DMS153 treated with DMSO at 0.1 percent for 48 hours (cell line): ENCODE data around the gene NCOA4.
"Not testable (repeated sequence)": the region's sequence is repeated elsewhere in the genome, so short reads cannot be mapped to it uniquely, and the experiment has no call there.

Experiments
- DNase-seq: peaks from one replicate; lab custom pipeline; 2025; ENCODE audit not compliant: unreplicated experiment; lab: John Stamatoyannopoulos, UW

The NCOA4 gene

GRCh38 chr10:46020344-46020657, 10.1 kb downstream of the NCOA4 start:
- no peak for DNase-seq

DNA sequence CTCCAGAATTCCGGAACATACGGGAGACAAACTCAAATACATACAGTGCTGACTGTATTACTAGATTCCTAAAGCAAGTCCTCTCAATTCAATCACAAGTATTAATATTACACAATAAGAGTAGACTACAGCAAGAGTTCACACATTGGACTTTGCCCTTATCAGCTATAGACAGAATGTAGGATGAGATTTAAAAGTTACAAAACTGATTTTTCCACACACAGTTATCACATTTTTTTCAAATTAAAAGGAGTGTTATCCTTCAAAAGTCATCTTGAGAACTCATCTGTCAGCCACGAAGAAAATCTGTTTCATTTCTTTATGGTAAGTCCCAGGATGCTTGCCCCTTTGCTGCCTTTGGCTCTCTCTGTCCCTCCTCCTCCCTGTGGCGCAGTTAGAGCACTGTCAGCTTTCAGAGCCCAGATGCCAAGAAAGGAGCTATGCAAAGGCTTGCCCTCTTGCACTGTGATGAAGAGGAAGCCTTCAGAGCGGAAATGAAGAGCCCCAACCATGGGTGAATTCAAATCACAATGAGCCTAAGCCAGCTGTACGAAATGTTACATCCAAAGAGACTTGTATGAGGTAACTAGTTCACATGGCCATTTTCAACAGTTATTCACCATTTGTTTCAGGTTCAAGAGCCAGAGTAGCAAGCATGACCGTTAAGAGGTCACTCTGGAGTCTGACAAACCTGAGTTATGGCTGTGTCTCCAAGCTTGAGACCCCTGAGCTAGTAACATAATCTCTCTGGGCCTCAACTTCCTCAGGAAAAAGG, 10.7 kb downstream of the NCOA4 start:
- no peak for DNase-seq

DNA sequence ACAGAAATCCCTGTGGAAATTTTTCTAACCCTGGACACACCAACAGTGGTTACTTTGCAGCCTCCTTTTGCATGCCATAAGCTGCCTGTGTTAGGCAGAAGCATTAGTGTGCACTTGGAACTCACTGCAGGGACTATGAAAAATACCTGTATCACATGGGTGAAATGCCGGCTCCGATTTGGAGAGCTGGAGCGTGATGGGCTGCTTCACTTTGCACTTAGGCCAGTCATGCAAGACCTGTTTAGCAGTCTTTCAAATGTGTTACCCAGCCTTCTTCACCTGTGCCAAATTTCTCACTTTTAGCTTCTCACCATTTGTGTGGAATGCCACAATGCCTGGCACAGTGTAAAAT, 11.3 kb downstream of the NCOA4 start:
- no peak for DNase-seq

DNA sequence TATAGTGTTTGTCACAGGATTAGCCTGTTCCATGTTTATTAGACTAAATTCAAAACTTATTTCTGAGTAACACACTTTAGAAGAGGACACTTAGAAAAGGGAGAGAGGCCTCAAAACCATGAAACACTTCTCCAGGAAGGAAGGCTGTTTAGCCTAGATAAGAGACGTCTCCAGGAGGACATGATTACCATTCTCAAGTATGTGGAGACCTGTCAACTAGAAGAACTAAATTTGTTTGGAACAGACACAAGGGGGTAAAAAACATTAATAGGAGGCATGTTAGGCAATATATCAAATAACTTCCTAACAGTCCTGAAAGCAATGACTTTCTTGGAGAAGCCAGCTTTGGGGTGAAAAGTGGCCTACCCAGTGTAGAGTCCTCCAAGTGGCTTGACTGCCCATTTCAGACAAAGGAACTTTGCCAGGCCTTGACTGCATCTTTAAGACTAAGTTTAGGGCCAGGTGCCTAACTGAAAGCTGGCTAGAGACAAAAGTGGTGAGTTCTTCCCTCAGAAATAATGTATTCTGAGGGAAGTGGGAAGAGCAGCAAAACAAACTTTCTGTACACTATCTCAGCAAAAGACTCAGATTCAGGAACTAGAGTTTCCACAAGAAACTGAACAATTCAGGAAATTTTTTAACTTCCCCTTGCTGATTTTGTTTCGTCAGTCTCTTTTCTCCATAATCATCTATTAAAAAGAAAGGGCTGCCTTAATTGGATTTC, 11.8 kb downstream of the NCOA4 start:
- no peak for DNase-seq

DNA sequence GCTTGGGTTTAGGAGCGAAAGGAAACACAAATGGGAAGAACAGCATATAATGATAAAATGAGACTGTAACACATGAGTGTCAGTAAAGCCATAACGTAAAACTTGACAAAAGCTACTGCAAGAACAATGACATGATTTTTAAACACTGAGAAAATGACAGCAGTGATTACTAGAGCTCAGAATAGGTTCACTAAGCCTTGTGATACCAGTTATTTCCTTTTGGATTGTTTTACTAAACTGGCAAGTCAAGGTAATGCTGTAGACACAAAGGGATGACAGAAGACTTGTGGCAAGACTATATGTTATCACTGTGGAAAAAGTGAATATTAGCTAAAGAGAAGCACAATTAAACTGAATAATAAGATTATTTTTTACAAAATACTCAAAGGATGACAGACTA, 12.7 kb downstream of the NCOA4 start:
- no peak for DNase-seq

- no peak for DNase-seq
Observed at GRCh38 chr10:46016811-46017210, 13.6 kb downstream of the NCOA4 start.

GRCh38 chr10:46016190-46016589, 14.2 kb downstream of the NCOA4 start:
- DNase-seq = no peak

GRCh38 chr10:46014683-46015405, 15.6 kb downstream of the NCOA4 start:
- DNase-seq = no peak

DNA sequence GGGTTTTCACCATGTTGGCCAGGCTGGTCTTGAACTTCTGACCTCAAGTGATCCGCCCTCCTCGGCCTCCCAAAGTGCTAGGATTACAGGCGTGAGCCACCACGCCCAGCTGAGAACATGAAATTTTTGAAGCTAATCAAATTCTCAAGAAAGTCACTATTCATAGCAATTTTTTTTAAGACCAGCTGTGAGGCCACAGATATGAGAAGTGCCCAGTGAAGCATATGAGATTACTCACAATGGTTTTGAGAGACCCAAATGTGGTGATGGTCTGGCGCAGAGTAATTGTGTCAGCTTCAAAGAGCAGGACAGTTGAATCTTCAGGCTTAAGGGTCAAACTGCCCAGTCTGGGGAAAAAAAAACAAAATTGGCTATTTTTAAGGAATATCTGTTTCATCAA, 16.2 kb downstream of the NCOA4 start:
- no peak for DNase-seq

GRCh38 chr10:46012746-46013145, 17.7 kb downstream of the NCOA4 start:
- DNase-seq = no peak

- no peak for DNase-seq
Observed at GRCh38 chr10:46006219-46006618, 24.2 kb downstream of the NCOA4 start.

DNA sequence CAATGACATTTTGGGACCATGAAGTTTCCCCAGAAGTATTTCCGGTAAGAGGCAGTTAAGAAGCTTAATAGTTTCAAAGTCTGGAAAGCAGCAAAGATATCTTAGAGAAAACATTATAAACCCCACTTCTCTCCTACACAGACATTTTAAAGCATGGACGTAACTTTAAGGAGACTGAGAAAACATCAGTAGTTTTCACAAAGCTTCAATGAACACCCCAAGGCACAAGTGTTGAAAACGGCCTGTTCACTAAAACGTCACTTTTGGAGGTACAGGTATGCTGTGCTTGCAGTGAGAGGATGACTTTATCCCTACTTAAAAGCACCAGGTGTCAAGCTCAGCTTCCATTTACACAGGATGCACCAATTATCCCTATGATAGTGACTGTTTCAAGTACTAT, 25.0 kb downstream of the NCOA4 start:
- DNase-seq = no peak

- DNase-seq = no peak
Observed at GRCh38 chr10:46004963-46005362, 25.5 kb downstream of the NCOA4 start.

GRCh38 chr10:46002916-46003693, 27.3 kb downstream of the NCOA4 start:
- no peak for DNase-seq

GRCh38 chr10:46002189-46002687, 28.2 kb downstream of the NCOA4 start:
- not testable (repeated sequence) for DNase-seq

GRCh38 chr10:46001187-46001756, 29.2 kb downstream of the NCOA4 start:
- no peak for DNase-seq

DNA sequence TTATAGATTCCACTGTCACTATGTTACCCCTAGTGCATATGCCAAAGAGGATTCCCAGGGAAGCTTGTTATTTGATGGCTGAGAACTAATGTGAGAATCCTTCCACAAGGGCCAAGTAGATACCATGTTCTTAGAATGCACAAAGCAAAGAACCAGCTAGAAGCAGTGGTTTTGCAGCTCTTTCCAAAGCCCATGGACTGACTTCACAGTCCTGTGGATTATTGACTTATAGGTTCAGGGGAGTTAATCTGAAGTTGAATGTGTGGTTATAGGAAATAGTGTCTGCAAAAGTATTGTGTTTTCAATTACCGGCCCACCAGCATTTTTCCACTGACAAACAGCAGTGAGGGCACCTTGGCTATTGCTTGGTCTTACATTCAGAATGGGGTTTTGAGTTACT, 29.9 kb downstream of the NCOA4 start:
- no peak for DNase-seq

- DNase-seq = not testable (repeated sequence)
Observed at GRCh38 chr10:45999955-46000354, 30.5 kb downstream of the NCOA4 start.

DNA sequence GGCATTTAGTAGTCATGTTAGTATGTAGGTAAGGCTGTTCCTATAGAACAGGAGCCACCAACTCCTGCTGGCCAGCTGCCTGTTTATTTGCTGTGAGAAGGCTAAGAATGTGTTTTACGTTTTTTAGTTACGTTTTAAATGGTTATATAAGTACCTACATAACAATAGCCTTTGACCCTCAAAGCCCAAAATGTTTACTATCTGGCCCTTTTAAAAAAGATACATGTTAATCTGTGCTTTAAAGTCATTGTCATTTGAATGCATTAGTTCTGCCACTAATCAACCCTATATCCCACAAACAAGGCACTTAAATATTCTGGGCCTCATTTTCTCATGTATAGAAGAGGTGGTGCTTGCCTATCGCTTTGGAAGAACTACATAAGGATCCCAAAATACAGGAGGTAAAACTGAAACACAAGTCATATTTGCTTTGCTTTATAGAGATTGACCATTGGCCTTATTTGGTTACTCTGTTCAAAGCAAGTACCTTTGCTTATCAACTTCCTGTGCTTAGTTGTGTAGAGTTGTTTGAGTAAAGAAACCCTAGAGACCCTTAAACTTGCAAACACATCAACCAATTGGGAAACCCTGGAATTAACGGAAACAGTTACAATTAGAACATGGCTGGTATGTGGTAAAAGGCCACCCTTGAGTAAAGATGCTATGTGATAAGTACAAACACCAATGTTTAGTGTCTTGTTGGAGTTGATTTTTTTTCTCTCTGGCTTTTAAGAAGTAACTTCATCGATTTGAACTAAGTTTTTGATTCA, 32.2 kb downstream of the NCOA4 start:
- no peak for DNase-seq

DNA sequence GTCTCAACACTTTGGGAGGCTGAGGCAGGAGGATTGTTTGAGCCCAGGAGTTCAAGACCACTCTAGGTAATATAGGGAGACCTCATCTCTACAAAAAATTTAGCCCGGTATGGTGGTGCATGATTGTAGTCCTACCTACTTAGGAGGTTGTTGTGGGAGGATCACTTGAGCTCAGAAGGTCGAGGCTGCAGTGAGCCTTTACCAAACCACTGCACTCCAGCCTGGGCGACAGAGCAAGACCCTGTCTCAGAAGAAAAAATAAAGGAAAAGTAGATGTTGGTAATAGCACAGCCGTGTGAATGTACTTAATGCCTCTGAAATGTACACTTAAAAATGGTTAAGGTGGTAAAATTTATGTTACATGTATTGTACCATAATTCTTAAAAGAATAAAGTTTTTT, 32.9 kb downstream of the NCOA4 start:
- DNase-seq = no peak
